H1 (cell line): Measurements from ENCODE around the gene ILK. TPM values are rescaled to one million over a fixed set of nuclear protein-coding genes. Genes with fewer than 3 reads are reported as not detected.

Experiments used
- CBX8 ChIP-seq: fragments of 300-800, 300-1000 bp; sonication (generic); IDR thresholded peaks from 2 replicates; pipeline ENCODE4 v1.7.1; 2016; ENCODE audit warnings: low read depth, low read length, borderline replicate concordance
- POU5F1 ChIP-seq: IDR thresholded peaks from 2 replicates; pipeline ENCODE4 v1.6.1; 2011; ENCODE audit warnings: low read depth, mild to moderate bottlenecking, low read length, moderate library complexity
- SIN3A ChIP-seq, 2 experiments: IDR thresholded peaks in 1 of 2; conservative IDR thresholded peaks in 1 of 2; 2 replicates each; pipeline ENCODE4 v1.6.1; 2011 to 2012; ENCODE audit warnings: low read length in 2 of 2, improper control_type of control experiment in 1 of 2, low read depth in 1 of 2, mild to moderate bottlenecking in 1 of 2
- SP2 ChIP-seq: IDR thresholded peaks from 2 replicates; pipeline ENCODE4 v1.6.1; 2012; ENCODE audit warnings: mild to moderate bottlenecking, low read length, inconsistent platforms
- SUZ12 ChIP-seq: fragments of 200-600 bp; sonication (generic); IDR thresholded peaks from 2 replicates; pipeline ENCODE4 v1.6.1; 2012; ENCODE audit warnings: mild to moderate bottlenecking, inconsistent platforms, low read length, moderate library complexity, mixed read lengths
- polyA plus RNA-seq, 7 experiments: library from polyadenylated mRNA; depleted of rRNA in 3 of 7; stranded (reverse) in 5 of 7; unstranded in 2 of 7; fragments of >200 nt in 5 of 7; fragments of 200-250 nt in 2 of 7; gene quantifications; 1 replicate in 5 of 7; 2 replicates in 1 of 7; 4 replicates in 1 of 7; pipeline versions ENCODE4 v1.2.1 to v1.2.3, GENCODE V29; 2011 to 2013; ENCODE audit warnings: missing spikeins in 2 of 7, mixed read lengths in 2 of 7
- total RNA-seq: library from RNA; stranded (reverse); fragmentation: NEBNext Ultra II Directional; extraction: Animal tissue kit (Norgen Biotek cat#: 25700); gene quantifications from 2 replicates; pipeline ENCODE4 v1.2.1, GENCODE V29; 2021

Gene ILK
- total and polyA plus RNA-seq, 2 of the 8 experiments (the other 6 are each of a cell fraction or from before 2014, with no cell fraction given), result 91.4 to 132 TPM

DNA sequence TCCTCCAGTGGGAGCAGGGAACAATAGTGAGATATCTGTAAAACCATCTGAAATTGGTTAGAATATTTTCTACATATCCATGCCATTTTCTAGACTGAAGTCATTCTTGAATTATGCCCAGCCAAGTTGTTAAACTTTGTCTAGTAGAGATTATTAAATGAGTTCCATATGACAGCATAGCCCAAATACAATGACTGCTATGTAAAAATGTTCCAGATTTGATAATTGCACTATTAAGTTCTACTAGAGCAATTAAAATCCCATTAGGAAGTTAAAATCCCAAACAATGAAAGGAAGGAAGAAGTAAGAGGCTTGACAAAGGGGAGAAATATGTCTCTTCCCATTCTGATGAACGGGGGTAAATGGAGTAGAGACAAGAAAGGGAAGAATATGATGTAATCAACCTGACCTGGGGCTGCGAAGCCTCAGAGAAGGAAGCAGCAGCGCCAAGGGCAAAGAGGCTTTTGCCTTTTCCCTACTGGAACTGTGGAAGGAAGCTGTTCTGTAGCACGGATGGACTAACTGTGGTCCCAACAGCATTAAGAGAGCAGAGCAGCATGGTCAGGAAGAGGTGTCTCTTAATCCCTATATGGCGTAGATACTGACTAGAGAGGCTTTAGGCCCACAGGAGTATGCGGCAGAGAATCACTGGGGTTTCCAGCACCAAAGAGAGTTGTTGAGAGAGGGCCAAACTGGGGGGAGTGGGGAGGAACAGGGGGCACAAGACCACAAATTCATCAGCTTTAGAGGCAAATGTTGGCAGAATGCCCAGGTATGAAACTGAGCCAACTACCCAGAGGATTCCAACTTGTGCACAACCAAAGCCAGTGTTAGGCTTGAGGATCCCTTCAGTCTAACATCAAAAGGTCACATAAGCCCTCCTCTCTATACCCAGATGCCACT lies 26.9 kb upstream of the ILK start (continued):
- TF ChIP-seq POU5F1 (no peak), SUZ12 (no peak), SIN3A (conservative IDR thresholded peaks at IDR 0.05 in 1 of 2, IDR thresholded peaks at IDR 0.05 in 1 of 2; ENCODE audit: low read depth in 1 of 2, low read length in 2 of 2) (no peak), SP2 (no peak), CBX8 (no peak)
